H1 (cell line): ENCODE results near the gene ELL. TPM values are rescaled to one million over a fixed set of nuclear protein-coding genes. Genes with fewer than 3 reads are reported as not detected.

Source experiments
- CTCF ChIA-PET: fragments of 300-600 bp; sonication (Branson Sonifier 250); formaldehyde crosslinking; loops from one replicate; lab custom pipeline; 2021; ENCODE audit not compliant: partially characterized antibody; lab: Charles Lee
- POLR2A ChIA-PET: fragments of 300-600 bp; sonication (Branson Sonifier 250); formaldehyde crosslinking; loops from one replicate; lab custom pipeline; 2021; ENCODE audit warnings: inconsistent platforms; ENCODE audit not compliant: partially characterized antibody; lab: Charles Lee
- DNase-seq, 2 experiments: peaks; one replicate each; pipeline versions ENCODE4 v3.0.0 to v3.0.0-alpha.2; 2010 to 2022; ENCODE audit warnings: low spot score in 2 of 2, low read depth in 1 of 2, mixed read lengths in 1 of 2
- FAIRE-seq: peaks from 2 replicates; lab custom pipeline; 2011; peaks lifted over from hg19 to GRCh38; lab: Jason Lieb, UNC
- H2AFZ ChIP-seq: 2 replicates; pipeline ENCODE4 v1.8.1; 2012; ENCODE audit warnings: low read length, inconsistent platforms
- H2AK5ac ChIP-seq: 2 replicates; pipeline ENCODE4 v1.6.1; 2013; ENCODE audit warnings: low read depth, low read length
- H2BK120ac ChIP-seq: replicated peaks from 2 replicates; pipeline ENCODE3; 2013; ENCODE audit warnings: low read depth, low read length, inconsistent platforms
- H2BK12ac ChIP-seq: 2 replicates; pipeline ENCODE4 v1.6.1; 2013; ENCODE audit warnings: low read depth, low read length
- H2BK15ac ChIP-seq: 2 replicates; pipeline ENCODE4 v1.6.1; 2013; ENCODE audit warnings: low read length
- H2BK20ac ChIP-seq: 2 replicates; pipeline ENCODE4 v1.6.1; 2013; ENCODE audit warnings: low read length
- H2BK5ac ChIP-seq: 2 replicates; pipeline ENCODE4 v1.6.1; 2013; ENCODE audit warnings: low read depth, low read length
- H3K14ac ChIP-seq: 2 replicates; pipeline ENCODE4 v1.6.1; 2013; ENCODE audit warnings: inconsistent platforms; ENCODE audit not compliant: insufficient read length
- H3K18ac ChIP-seq: 2 replicates; pipeline ENCODE4 v1.6.1; 2013; ENCODE audit warnings: low read length; ENCODE audit errors: extremely low read depth
- H3K23ac ChIP-seq: 2 replicates; pipeline ENCODE4 v1.6.1; 2013; ENCODE audit warnings: inconsistent platforms; ENCODE audit not compliant: insufficient read length
- H3K23me2 ChIP-seq: 2 replicates; pipeline ENCODE4 v1.6.1; 2013; ENCODE audit warnings: low read depth, low read length
- H3K27ac ChIP-seq: 2 replicates; pipeline ENCODE4 v1.6.1; 2011; ENCODE audit warnings: low read depth, low read length, inconsistent platforms
- H3K27me3 ChIP-seq, 4 experiments: replicated peaks in 1 of 4; 1 replicate in 1 of 4; 2 replicates in 3 of 4; pipeline versions ENCODE4 v1.6.1 to v1.8.1; 2011 to 2013; ENCODE audit warnings: low read length in 3 of 4, mild to moderate bottlenecking in 3 of 4, inconsistent platforms in 2 of 4, mixed read lengths in 2 of 4, moderate library complexity in 1 of 4; ENCODE audit not compliant: control insufficient read depth in 3 of 4, insufficient read depth in 3 of 4; ENCODE audit errors: extremely low read depth in 1 of 4
- H3K36me3 ChIP-seq, 4 experiments: 2 replicates each; pipeline versions ENCODE4 v1.6.1 to v1.8.1; 2011 to 2013; ENCODE audit warnings: mild to moderate bottlenecking in 4 of 4, low read length in 3 of 4, moderate library complexity in 2 of 4, control low read depth in 1 of 4, inconsistent platforms in 1 of 4; ENCODE audit not compliant: insufficient read depth in 4 of 4, control insufficient read depth in 2 of 4
- H3K4ac ChIP-seq: replicated peaks from 2 replicates; pipeline ENCODE3; 2013; ENCODE audit warnings: low read length, low read depth, mixed read lengths, inconsistent platforms; ENCODE audit not compliant: insufficient read length
- H3K4me1 ChIP-seq, 4 experiments: replicated peaks in 1 of 4; 1 replicate in 1 of 4; 2 replicates in 3 of 4; pipeline versions ENCODE4 v1.6.1 to v1.8.1; 2011 to 2013; ENCODE audit warnings: low read length in 3 of 4, inconsistent platforms in 2 of 4, mixed read lengths in 1 of 4; ENCODE audit not compliant: insufficient read depth in 4 of 4, control insufficient read depth in 3 of 4
- H3K4me2 ChIP-seq, 2 experiments: 2 replicates each; pipeline versions ENCODE4 v1.6.1 to v1.8.1; 2011 to 2013; ENCODE audit warnings: low read depth in 2 of 2, low read length in 2 of 2, control low read depth in 1 of 2, inconsistent platforms in 1 of 2, mild to moderate bottlenecking in 1 of 2; ENCODE audit not compliant: insufficient read depth in 1 of 2
- H3K4me3 ChIP-seq, 4 experiments: fragments of 200-600, 300-600 bp in 1 of 4; sonication (generic), shearing (Covaris generic), sonication (Bioruptor Twin) in 1 of 4; 2 replicates each; pipeline versions ENCODE4 v1.5.1 to v1.8.1; 2011 to 2016; ENCODE audit warnings: low read length in 4 of 4, low read depth in 3 of 4, control low read depth in 2 of 4, inconsistent platforms in 2 of 4, mild to moderate bottlenecking in 2 of 4, mixed read lengths in 1 of 4, moderate library complexity in 1 of 4; ENCODE audit not compliant: insufficient read depth in 2 of 4; ENCODE audit errors: extremely low read depth in 1 of 4
- H3K56ac ChIP-seq: replicated peaks from 2 replicates; pipeline ENCODE3; 2013; ENCODE audit warnings: low read depth, mild to moderate bottlenecking, mixed read lengths, low read length, inconsistent platforms; ENCODE audit not compliant: insufficient read length
- H3K79me1 ChIP-seq: 2 replicates; pipeline ENCODE4 v1.6.1; 2013; ENCODE audit warnings: low read depth, low read length, control low read depth
- H3K79me2 ChIP-seq, 2 experiments: 2 replicates each; pipeline versions ENCODE4 v1.6.1 to v1.8.1; 2012 to 2013; ENCODE audit warnings: low read length in 2 of 2, mild to moderate bottlenecking in 2 of 2, inconsistent platforms in 1 of 2; ENCODE audit not compliant: insufficient read depth in 2 of 2, control insufficient read depth in 1 of 2
- H3K9ac ChIP-seq, 4 experiments: replicated peaks in 1 of 4; 1 replicate in 1 of 4; 2 replicates in 3 of 4; pipeline versions ENCODE4 v1.6.1 to v1.8.1; 2011 to 2013; ENCODE audit warnings: low read depth in 3 of 4, low read length in 3 of 4, control low read depth in 2 of 4, mild to moderate bottlenecking in 2 of 4, moderate library complexity in 2 of 4, inconsistent platforms in 1 of 4; ENCODE audit errors: extremely low read depth in 1 of 4
- H3K9me3 ChIP-seq, 2 experiments: 2 replicates each; pipeline versions ENCODE4 v1.6.1 to v1.8.1; 2012 to 2013; ENCODE audit warnings: mild to moderate bottlenecking in 2 of 2, moderate library complexity in 2 of 2, control low read depth in 1 of 2, inconsistent platforms in 1 of 2, low read depth in 1 of 2, low read length in 1 of 2, mixed read lengths in 1 of 2; ENCODE audit not compliant: insufficient read depth in 2 of 2
- H4K20me1 ChIP-seq, 2 experiments: replicated peaks in 1 of 2; 2 replicates each; pipeline versions ENCODE3 to v1.8.1; 2011 to 2013; ENCODE audit warnings: inconsistent platforms in 2 of 2, low read length in 2 of 2, mild to moderate bottlenecking in 1 of 2; ENCODE audit not compliant: insufficient read depth in 2 of 2, control insufficient read depth in 1 of 2
- H4K5ac ChIP-seq: 2 replicates; pipeline ENCODE4 v1.6.1; 2013; ENCODE audit warnings: low read length, low read depth, mixed read lengths, inconsistent platforms; ENCODE audit not compliant: insufficient read length
- H4K8ac ChIP-seq: 2 replicates; pipeline ENCODE4 v1.8.0; 2013; ENCODE audit warnings: mild to moderate bottlenecking, moderate library complexity, low read length, inconsistent platforms; ENCODE audit not compliant: insufficient read depth; ENCODE audit errors: extremely low read depth
- H4K91ac ChIP-seq: replicated peaks from 2 replicates; pipeline ENCODE3; 2013; ENCODE audit warnings: low read length, mixed read lengths, inconsistent platforms; ENCODE audit not compliant: insufficient read length
- CTBP2 ChIP-seq: IDR thresholded peaks from 2 replicates; pipeline ENCODE4 v1.7.0; 2011; ENCODE audit warnings: borderline replicate concordance, mild to moderate bottlenecking, moderate library complexity, mixed read lengths, low read length; ENCODE audit not compliant: insufficient read depth, insufficient read length
- JUN ChIP-seq: IDR thresholded peaks from 2 replicates; pipeline ENCODE4 v1.6.1; 2011; ENCODE audit warnings: low read depth, mild to moderate bottlenecking, improper control_type of control experiment, low read length
- KDM1A ChIP-seq: fragments of 200-600, 300-600 bp; sonication (generic); IDR thresholded peaks from 2 replicates; pipeline ENCODE4 v1.7.1; 2016; ENCODE audit warnings: mild to moderate bottlenecking, low read length, borderline replicate concordance
- RAD21 ChIP-seq, 2 experiments: IDR thresholded peaks in 1 of 2; conservative IDR thresholded peaks in 1 of 2; 2 replicates each; pipeline ENCODE4 v1.6.1; 2011; ENCODE audit warnings: low read depth in 2 of 2, low read length in 2 of 2, improper control_type of control experiment in 1 of 2, inconsistent platforms in 1 of 2, mild to moderate bottlenecking in 1 of 2, moderate library complexity in 1 of 2
- SIN3A ChIP-seq, 2 experiments: IDR thresholded peaks in 1 of 2; conservative IDR thresholded peaks in 1 of 2; 2 replicates each; pipeline ENCODE4 v1.6.1; 2011 to 2012; ENCODE audit warnings: low read length in 2 of 2, improper control_type of control experiment in 1 of 2, low read depth in 1 of 2, mild to moderate bottlenecking in 1 of 2
- SIRT6 ChIP-seq: IDR thresholded peaks from one replicate; pipeline ENCODE4 v1.7.1; 2012; ENCODE audit warnings: low read length, inconsistent platforms
- WGBS, 2 experiments: shearing (Covaris generic) in 1 of 2; methylation state at CpG; one replicate each; pipeline versions ENCODE4 v1.1.6 to v1.1.7; 2013 to 2015; ENCODE audit warnings: low lambda C conversion rate in 2 of 2, mixed read lengths in 2 of 2, inconsistent platforms in 1 of 2, low coverage in 1 of 2, missing lambda C conversion rate in 1 of 2; ENCODE audit not compliant: insufficient replicate concordance in 2 of 2, insufficient coverage in 1 of 2, insufficient read length in 1 of 2; ENCODE audit errors: extremely low coverage in 1 of 2, missing lambda C conversion rate in 1 of 2; 5-methylcytosine and 5-hydroxymethylcytosine counted together
- polyA plus RNA-seq, 7 experiments: library from polyadenylated mRNA; depleted of rRNA in 3 of 7; stranded (reverse) in 5 of 7; unstranded in 2 of 7; fragments of >200 nt in 5 of 7; fragments of 200-250 nt in 2 of 7; gene quantifications; 1 replicate in 5 of 7; 2 replicates in 1 of 7; 4 replicates in 1 of 7; pipeline versions ENCODE4 v1.2.1 to v1.2.3, GENCODE V29; 2011 to 2013; ENCODE audit warnings: missing spikeins in 2 of 7, mixed read lengths in 2 of 7
- total RNA-seq: library from RNA; stranded (reverse); fragmentation: NEBNext Ultra II Directional; extraction: Animal tissue kit (Norgen Biotek cat#: 25700); gene quantifications from 2 replicates; pipeline ENCODE4 v1.2.1, GENCODE V29; 2021
- TF ChIP-seq, protein P1 (sequence below): IDR thresholded peaks from 2 replicates; pipeline ENCODE4 v1.6.1; 2012; ENCODE audit warnings: low read length, inconsistent platforms

The ELL gene
- total and polyA plus RNA-seq, 2 of the 8 experiments (the other 6 are each of a cell fraction or from before 2014, with no cell fraction given): 5.2 to 10.5 TPM

DNA sequence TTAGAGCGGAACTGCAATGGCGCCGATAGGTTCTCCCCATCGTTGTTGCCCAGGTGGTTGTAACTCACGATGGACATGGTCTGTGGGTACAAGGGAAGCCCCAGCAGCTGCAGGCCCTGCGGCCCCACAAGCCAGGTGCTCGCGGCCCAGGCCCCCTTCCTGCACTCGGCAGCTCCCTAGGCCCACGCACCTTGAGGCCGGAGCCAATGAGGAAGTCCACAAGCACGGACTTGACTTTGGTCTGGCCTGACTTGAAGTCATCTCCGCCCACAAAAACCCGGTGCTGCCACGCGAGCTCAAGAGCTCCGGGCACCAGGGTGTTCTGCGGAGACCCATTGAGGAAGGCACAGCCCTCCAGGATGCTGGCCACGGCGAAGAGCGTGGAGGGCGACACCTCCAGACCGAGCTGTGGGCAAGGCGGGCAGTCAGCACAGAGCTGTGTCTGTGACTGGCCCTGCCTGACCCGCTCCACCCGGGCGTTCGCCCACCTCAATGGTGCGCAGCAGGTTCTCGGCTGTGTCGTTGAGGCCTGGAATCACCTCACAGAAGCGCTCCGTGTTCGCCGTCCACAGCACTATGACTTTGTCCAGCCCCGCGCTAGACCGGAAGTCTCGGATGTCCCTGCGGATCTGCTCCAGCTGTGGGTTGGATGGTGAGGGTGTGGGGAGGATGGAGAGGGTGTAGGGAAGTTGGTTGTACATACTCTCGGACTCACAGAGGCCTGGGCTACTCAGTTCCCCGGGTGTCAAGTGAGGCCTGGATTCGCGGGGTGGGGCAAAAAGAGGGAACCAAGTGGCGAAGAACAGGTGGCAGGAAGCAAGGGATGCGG, 85.8 kb downstream of the ELL start:
- H3K4me3 ChIP-seq: peak overlapping the region; percentile 62 to 94 (median 78); a peak in 6 of 8 replicates
- TF ChIP-seq KDM1A (no peak), SIN3A (conservative IDR thresholded peaks at IDR 0.05 in 1 of 2, IDR thresholded peaks at IDR 0.05 in 1 of 2; ENCODE audit: low read depth in 1 of 2, low read length in 2 of 2) (no peak), JUN (no peak), CTBP2 (no peak), RAD21 (IDR thresholded peaks at IDR 0.05 in 1 of 2, conservative IDR thresholded peaks at IDR 0.05 in 1 of 2; ENCODE audit: low read depth in 2 of 2, low read length in 2 of 2) (no peak), SIRT6 (no peak)
- TF ChIP-seq, protein P1, sequence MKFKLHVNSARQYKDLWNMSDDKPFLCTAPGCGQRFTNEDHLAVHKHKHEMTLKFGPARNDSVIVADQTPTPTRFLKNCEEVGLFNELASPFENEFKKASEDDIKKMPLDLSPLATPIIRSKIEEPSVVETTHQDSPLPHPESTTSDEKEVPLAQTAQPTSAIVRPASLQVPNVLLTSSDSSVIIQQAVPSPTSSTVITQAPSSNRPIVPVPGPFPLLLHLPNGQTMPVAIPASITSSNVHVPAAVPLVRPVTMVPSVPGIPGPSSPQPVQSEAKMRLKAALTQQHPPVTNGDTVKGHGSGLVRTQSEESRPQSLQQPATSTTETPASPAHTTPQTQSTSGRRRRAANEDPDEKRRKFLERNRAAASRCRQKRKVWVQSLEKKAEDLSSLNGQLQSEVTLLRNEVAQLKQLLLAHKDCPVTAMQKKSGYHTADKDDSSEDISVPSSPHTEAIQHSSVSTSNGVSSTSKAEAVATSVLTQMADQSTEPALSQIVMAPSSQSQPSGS: no peak

More for the DNA sequence above, 85.8 kb downstream of the ELL start:
- no peak overlapping the region for H2BK20ac ChIP-seq
- no peaks in the 10 kb centered on the region; a peak in 1 of 7 replicates for H3K27me3 ChIP-seq
- no peak for FAIRE-seq
- DNase-seq: no peak
- H2BK12ac ChIP-seq: peak overlapping the region; percentile 7; the same call in 1 of the 2 replicates
- peaks cover 2 to 13% (median 7%) of the 10 kb centered on the region in 4 experiments; a peak in 4 of 8 replicates for H3K36me3 ChIP-seq
- no peaks in the 10 kb centered on the region; the same call in 1 of the 2 replicates for H3K79me1 ChIP-seq
- no peak overlapping the region for H3K56ac ChIP-seq
- H2BK5ac ChIP-seq: peak overlapping the region; percentile 96; the same call in 1 of the 2 replicates
- peak overlapping the region in 2 of 4 experiments; percentile 51 to 66; a peak in 1 of 7 replicates for H3K9ac ChIP-seq
- H3K79me2 ChIP-seq: no peaks in the 10 kb centered on the region
- no peak overlapping the region for H3K14ac ChIP-seq
- H3K4ac ChIP-seq: peak overlapping the region; percentile 14
- no peak overlapping the region for H2AK5ac ChIP-seq
- H3K4me2 ChIP-seq: peak overlapping the region; percentile 80 to 99
- no peak overlapping the region for H3K23ac ChIP-seq
- H2BK15ac ChIP-seq: no peak overlapping the region
- peaks cover 13% of the 10 kb centered on the region; the same call in 1 of the 2 replicates for H3K23me2 ChIP-seq
- no peak overlapping the region for H3K27ac ChIP-seq
- no peak overlapping the region for H4K5ac ChIP-seq
- no peak overlapping the region for H2BK120ac ChIP-seq
- no peak overlapping the region for H4K91ac ChIP-seq
- peaks cover 5 to 45% (median 28%) of the 10 kb centered on the region in 4 experiments for H3K4me1 ChIP-seq
- no peak overlapping the region for H2AFZ ChIP-seq
- WGBS, 2 experiments: 92% methylated on average over 45 of the region's 46 CpGs; no CpG with 5 or more reads in 1 of the 2 experiments
- H3K18ac ChIP-seq: no peak overlapping the region; the same call in 1 of the 2 replicates
- CTCF ChIA-PET: interaction anchor here (0.9 to 2.2 kb wide), 4 partner anchors 15 to 90 kb away, joined by 3 to 6 read pairs (median 4); no protein-coding TSS in a partner anchor
- no peaks in the 10 kb centered on the region for H3K9me3 ChIP-seq
- peaks cover 0 to 14% of the 10 kb centered on the region in 2 experiments for H4K20me1 ChIP-seq
- H4K8ac ChIP-seq: no peak overlapping the region; the same call in 1 of the 2 replicates
- POLR2A ChIA-PET: interaction anchor here (0.6 to 6.7 kb wide), 7 partner anchors 12 to 1797 kb away, joined by 3 to 65 read pairs (median 3); partner anchors contain the start of genes JUND, REX1BD and SSBP4
